GM18507 (cell line): ENCODE data around the gene RPTOR.
"Not testable (repeated sequence)": the region's sequence is repeated elsewhere in the genome, so short reads cannot be mapped to it uniquely, and the experiment has no call there.

Experiments used
- DNase-seq: peaks from one replicate; pipeline ENCODE4 v3.0.0; 2011; ENCODE audit warnings: low read depth; ENCODE audit not compliant: insufficient read length; ENCODE audit errors: extremely low spot score
- FAIRE-seq: peaks from 2 replicates; lab custom pipeline; 2011; peaks lifted over from hg19 to GRCh38; lab: Jason Lieb, UNC

The RPTOR gene

GRCh38 chr17:80813318-80813717 lies 268.7 kb downstream of the RPTOR start:
- DNase-seq (no peak), FAIRE-seq (no peak)

DNA sequence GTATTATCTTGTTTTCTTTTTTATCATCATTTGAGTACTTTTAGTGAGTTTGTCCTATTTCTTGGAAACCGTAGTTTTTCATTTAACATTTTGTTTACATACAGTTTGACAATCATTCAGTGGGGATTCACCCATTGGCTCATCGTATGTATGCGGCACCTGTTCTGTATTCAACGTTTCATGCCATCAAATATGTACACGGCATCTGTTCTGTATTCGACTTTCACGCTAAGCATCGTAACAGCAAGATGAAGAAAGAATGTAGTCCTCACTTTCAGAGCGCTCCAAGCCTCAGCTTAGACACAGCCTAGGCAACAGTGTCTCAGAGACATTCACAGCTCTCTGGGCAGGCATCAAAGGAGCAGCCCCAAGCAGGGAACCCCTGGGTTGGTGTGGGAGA lies 269.9 kb downstream of the RPTOR start:
- no peak for DNase-seq
- no peak for FAIRE-seq

- DNase-seq (no peak), FAIRE-seq (no peak)
Measured at GRCh38 chr17:80815151-80815681, 270.6 kb downstream of the RPTOR start.

- not testable (repeated sequence) for FAIRE-seq, DNase-seq
Measured at GRCh38 chr17:80815718-80816117, 271.1 kb downstream of the RPTOR start.

DNA sequence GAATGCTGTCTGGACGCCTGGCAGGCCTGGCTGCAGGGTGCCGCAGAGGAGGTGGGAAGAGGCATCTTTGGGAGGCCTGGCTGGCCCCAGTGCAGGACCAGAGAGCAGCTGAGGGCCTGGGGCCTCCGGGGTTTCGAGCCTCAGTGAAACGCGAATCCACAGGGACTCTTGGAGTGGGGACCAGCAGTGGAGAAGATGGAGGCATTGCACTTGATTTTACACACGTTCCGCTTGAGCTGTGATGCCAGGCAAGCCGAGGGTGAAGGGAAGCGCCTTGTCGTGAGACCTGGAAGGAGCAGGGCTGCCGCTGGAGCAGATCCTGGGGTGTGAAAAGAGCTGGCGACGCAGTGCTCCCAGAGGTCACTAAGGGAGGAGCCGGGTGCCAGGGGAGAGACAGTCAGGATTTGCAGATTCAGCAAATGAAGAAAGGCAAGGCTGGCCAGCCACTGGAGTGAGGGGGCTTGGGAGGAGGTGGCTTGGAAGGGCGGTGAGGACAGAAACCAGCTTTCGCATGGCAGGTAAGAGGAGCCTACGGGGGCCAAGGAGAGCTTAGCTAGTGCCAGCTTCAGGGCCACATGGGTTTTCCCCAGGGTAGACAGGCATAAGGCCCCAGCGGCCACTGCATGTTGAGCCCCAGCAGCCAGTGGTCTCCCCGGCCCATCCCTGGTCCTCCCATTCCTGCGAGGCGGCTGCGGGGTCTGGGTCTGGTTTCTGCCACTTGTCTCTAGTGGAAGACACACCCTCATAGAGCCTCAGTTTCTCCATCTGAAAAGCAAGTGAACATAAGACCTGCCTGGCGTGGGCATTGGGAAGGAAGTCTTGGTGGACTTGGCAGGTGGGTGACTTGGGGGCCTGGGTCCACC lies 271.8 kb downstream of the RPTOR start:
- DNase-seq: no peak
- no peak for FAIRE-seq

GRCh38 chr17:80817321-80817845 lies 272.7 kb downstream of the RPTOR start:
- FAIRE-seq (no peak), DNase-seq (no peak)

GRCh38 chr17:80817861-80818260 lies 273.2 kb downstream of the RPTOR start:
- FAIRE-seq: no peak
- no peak for DNase-seq

GRCh38 chr17:80818871-80819270 lies 274.2 kb downstream of the RPTOR start:
- DNase-seq: no peak
- no peak for FAIRE-seq

GRCh38 chr17:80819422-80820164 lies 275.0 kb downstream of the RPTOR start:
- DNase-seq (no peak), FAIRE-seq (no peak)

- DNase-seq: no peak
- FAIRE-seq: no peak
Measured at GRCh38 chr17:80820331-80820730, 275.7 kb downstream of the RPTOR start.

DNA sequence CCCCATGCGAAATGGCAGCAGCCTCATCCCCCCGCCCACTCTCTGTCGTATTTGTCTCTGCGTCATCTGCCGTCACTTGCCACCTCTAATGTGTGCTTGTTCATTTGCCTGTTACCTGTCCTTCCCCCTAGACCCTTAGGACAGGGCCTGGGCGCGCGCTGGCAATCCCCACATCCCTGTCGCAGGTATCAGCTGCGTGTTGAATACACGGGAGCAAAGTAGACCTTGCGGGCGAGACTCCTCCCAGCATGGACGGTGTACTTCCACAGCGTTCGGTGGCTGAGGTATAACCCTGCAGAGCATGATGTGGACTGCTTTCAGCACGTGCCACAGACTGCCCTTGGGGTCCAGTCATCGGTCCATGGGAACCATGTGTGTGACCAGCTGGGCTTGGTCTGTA lies 276.9 kb downstream of the RPTOR start:
- DNase-seq (no peak), FAIRE-seq (no peak)

DNA sequence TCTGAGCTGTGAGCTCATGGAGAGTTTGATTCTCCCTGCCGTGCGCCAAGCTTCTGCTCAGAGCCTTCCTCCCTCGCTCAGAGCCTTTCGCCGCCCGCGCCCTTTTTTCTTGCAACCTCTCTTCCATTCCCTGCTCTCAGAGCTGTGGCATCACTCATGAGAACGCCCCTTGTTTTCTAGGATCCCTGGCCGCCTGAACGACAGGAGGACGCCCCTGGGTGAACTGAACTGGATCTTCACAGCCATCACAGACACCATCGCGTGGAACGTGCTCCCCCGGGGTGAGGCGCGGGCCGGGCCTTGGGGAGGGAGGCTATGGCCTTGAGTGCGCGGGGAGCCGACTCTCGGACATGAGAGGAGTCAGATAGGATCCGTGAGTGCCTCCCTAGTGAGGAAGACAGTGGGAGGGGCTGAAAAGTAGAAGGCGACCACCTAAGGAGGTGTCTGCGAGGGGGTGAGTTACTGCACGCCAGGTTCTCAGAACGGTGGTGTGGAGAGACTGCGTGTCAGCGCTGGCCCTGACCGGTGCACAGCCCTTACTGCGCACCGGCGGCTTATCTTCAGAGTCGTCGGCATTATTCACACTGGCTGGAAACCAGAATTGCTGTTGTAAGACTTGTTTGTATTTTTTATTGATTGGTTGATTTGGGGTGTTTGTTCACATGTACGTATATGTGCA lies 277.5 kb downstream of the RPTOR start:
- no peak for FAIRE-seq
- no peak for DNase-seq

DNA sequence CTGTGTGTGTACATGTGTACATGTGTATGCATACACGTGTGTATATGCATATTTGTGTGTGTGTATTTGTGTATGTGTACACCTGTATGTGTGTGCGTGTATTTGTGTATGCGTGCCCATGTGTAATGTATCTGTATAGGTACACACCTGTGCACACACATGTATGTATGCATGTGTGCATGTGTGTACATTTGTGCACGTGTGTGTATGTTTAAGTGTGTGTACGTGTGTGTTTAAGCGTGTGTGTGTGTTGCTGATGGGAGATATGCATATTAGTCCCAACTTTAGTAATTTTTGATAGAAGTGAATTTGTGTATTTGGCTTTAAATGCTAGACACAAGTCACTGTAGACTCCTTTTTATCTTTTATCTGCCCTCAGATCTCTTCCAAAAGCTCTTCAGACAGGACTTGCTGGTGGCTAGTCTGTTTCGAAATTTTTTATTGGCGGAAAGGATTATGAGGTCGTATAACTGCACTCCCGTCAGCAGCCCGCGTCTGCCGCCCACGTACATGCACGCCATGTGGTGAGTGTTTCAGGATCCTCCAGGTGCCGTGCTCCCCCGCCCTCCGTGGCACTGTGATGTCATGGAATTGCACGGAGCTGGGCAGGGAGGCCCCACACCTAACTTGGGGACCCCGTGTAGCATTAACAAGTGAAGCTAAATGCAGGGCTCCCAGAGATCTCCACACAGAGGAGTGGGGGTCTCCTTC lies 278.2 kb downstream of the RPTOR start:
- no peak for FAIRE-seq
- DNase-seq: no peak

- DNase-seq: no peak
- FAIRE-seq: no peak
Measured at GRCh38 chr17:80824549-80825470, 280.2 kb downstream of the RPTOR start.

DNA sequence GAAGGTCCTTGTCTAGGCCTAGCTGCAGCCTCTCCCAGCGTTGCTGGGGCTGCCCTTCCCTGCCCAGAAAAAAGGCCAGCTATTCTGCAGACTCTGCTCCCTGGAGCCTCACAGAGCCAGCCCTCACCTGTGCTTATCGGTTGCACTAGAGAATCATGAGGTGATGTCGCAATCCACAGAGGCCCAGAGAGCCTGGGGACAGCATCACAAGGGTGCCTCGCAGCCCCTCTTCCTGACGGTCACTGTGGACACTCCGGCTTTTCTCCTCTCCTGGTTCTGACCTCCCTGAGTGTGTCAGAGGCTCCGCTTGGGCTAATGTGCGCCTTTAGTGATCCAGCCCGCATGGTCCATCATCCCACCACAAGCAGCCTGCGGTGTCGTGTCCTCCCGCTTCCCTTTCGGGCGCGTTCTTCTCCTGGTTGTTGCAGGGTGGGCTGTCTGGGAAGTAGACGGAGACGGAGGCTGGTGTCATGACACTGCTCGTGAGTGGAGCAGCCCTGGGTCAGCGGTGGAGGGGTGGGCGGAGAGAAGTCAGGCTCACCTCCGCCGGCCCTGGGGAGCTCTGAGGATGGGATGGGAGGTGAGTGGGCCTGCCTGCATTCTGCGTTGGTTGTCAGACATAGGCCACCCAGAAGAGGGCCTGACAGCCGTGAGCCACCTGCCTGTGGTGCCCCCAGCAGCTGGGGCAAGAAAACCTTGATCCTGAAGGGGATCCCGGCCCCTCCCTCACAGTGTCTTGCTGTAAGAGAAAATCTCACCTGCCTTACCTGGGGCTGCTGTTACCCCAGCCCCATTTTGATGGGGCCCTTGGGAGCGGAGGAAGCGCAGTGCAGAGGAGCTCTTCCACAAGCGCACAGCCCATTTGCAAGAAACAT lies 281.1 kb downstream of the RPTOR start:
- DNase-seq (no peak), FAIRE-seq (no peak)

- FAIRE-seq (no peak), DNase-seq (no peak)
Measured at GRCh38 chr17:80826346-80826954, 281.8 kb downstream of the RPTOR start.
